K562 (cell line): Measurements from ENCODE around the gene EGFL6. TPM values are rescaled to one million over a fixed set of nuclear protein-coding genes. Genes with fewer than 3 reads are reported as not detected.

ENCODE experiments used
- ATAC-seq: fragments of 200-7000 bp; cut with Tn5 transposase; 3 replicates; pipeline ENCODE4 v1.9.1; 2020; ENCODE audit warnings: moderate library complexity
- BruUV-seq: library from RNA; stranded (reverse); fragments of 400-500 nt; replicated peaks from 2 replicates; lab custom pipeline; 2021; lab: Mats Ljungman, UMichigan
- CTCF ChIA-PET: fragments of 300-600 bp; formaldehyde crosslinking; extraction: SDS; loops from one replicate; lab custom pipeline; 2021; ENCODE audit warnings: low intra/inter-chr PET ratio; lab: Yijun Ruan, JAX
- POLR2A ChIA-PET: fragments of 300-600, 350-650 bp; sonication (Branson Sonifier 250); formaldehyde crosslinking; extraction: SDS; loops from one replicate; lab custom pipeline; 2021; ENCODE audit warnings: antibody characterized with exemption, inconsistent platforms; lab: Yijun Ruan, JAX
- DNase-seq, 4 experiments: peaks; one replicate each; pipeline versions ENCODE4 v3.0.0 to v3.0.0-alpha.2; 2011 to 2018; ENCODE audit warnings: low spot score in 3 of 4, mixed read lengths in 3 of 4; ENCODE audit errors: extremely low read depth in 1 of 4
- FAIRE-seq: peaks from 2 replicates; lab custom pipeline; 2011; peaks lifted over from hg19 to GRCh38; lab: Jason Lieb, UNC
- H2AFZ ChIP-seq: 2 replicates; pipeline ENCODE4 v1.6.0; 2011; ENCODE audit warnings: low read depth, low read length, control low read depth, inconsistent platforms
- H3K27ac ChIP-seq: fragments of 200-600 bp; 3 replicates; pipeline ENCODE4 v1.8.0; 2011; ENCODE audit warnings: low read depth, mild to moderate bottlenecking, control low read depth, inconsistent platforms, low read length, moderate library complexity, mixed read lengths; ENCODE audit errors: extremely low read depth
- H3K27me3 ChIP-seq, 2 experiments: fragments of 300-600 bp in 1 of 2; 2 replicates in 1 of 2; 3 replicates in 1 of 2; pipeline versions ENCODE4 v1.6.0 to v1.8.0; 2011; ENCODE audit warnings: inconsistent platforms in 2 of 2, low read length in 2 of 2, mild to moderate bottlenecking in 1 of 2, mixed read lengths in 1 of 2, moderate library complexity in 1 of 2; ENCODE audit not compliant: control insufficient read depth in 2 of 2, insufficient read depth in 2 of 2
- H3K36me3 ChIP-seq: fragments of 300-600 bp; 3 replicates; pipeline ENCODE4 v1.8.0; 2011; ENCODE audit warnings: mild to moderate bottlenecking, low read length, inconsistent platforms; ENCODE audit not compliant: control insufficient read depth, insufficient read depth
- H3K4me1 ChIP-seq, 2 experiments: fragments of 200-600 bp in 1 of 2; replicated peaks in 1 of 2; 2 replicates in 1 of 2; 3 replicates in 1 of 2; pipeline versions ENCODE4 v1.5.1 to v1.8.0; 2011; ENCODE audit warnings: inconsistent platforms in 2 of 2, low read length in 2 of 2, mild to moderate bottlenecking in 1 of 2, mixed read lengths in 1 of 2, moderate library complexity in 1 of 2; ENCODE audit not compliant: control insufficient read depth in 2 of 2, insufficient read depth in 2 of 2
- H3K4me2 ChIP-seq: 2 replicates; pipeline ENCODE4 v1.6.1; 2011; ENCODE audit warnings: low read length, control low read depth, inconsistent platforms, mixed read lengths; ENCODE audit not compliant: insufficient read depth
- H3K4me3 ChIP-seq: fragments of 200-600 bp; sonication (generic), shearing (Covaris generic); 2 replicates; pipeline ENCODE4 v1.5.1; 2016; ENCODE audit warnings: control low read depth, inconsistent platforms
- H3K79me2 ChIP-seq: fragments of 200-600 bp; 3 replicates; pipeline ENCODE4 v1.8.0; 2011; ENCODE audit warnings: low read length, inconsistent platforms; ENCODE audit not compliant: control insufficient read depth, insufficient read depth
- H3K9ac ChIP-seq, 2 experiments: 2 replicates each; pipeline versions ENCODE4 v1.6.0 to v1.6.1; 2011; ENCODE audit warnings: low read depth in 2 of 2, low read length in 2 of 2, control low read depth in 1 of 2, inconsistent platforms in 1 of 2, mild to moderate bottlenecking in 1 of 2, mixed read lengths in 1 of 2; ENCODE audit not compliant: insufficient read depth in 1 of 2
- H3K9me1 ChIP-seq: one replicate; pipeline ENCODE4 v1.6.0; 2011; ENCODE audit warnings: inconsistent platforms, mild to moderate bottlenecking, low read length, moderate library complexity; ENCODE audit not compliant: control insufficient read depth, insufficient read depth
- H3K9me3 ChIP-seq: replicated peaks from 2 replicates; pipeline ENCODE4 v1.5.1; 2011; ENCODE audit warnings: low read depth, low read length, inconsistent platforms; ENCODE audit not compliant: control insufficient read depth, insufficient read depth
- H4K20me1 ChIP-seq: replicated peaks from 2 replicates; pipeline ENCODE4 v1.6.1; 2011; ENCODE audit warnings: low read length, inconsistent platforms, mixed read lengths; ENCODE audit not compliant: control insufficient read depth, insufficient read depth
- DMBX1 ChIP-seq: fragments of 250-450 bp; sonication (Bioruptor Pico); IDR thresholded peaks from 2 replicates; pipeline ENCODE4 v1.8.0; 2022; ENCODE audit warnings: inconsistent platforms, mild to moderate bottlenecking, moderate library complexity, borderline replicate concordance
- HDAC3 ChIP-seq: fragments of 450-650 bp; IDR thresholded peaks from 2 replicates; pipeline ENCODE4 v1.6.1; 2018; ENCODE audit warnings: borderline replicate concordance, mild to moderate bottlenecking, moderate library complexity; ENCODE audit not compliant: partially characterized antibody
- IRF9 ChIP-seq: fragments of 450-650 bp; IDR thresholded peaks from 2 replicates; pipeline ENCODE4 v1.6.1; 2016; ENCODE audit warnings: missing biosample characterization, missing genetic modification characterization
- JUNB ChIP-seq: fragments of 450-650 bp; formaldehyde crosslinking; conservative IDR thresholded peaks from 2 replicates; pipeline ENCODE4 v1.4.0; 2020; ENCODE audit warnings: mild to moderate bottlenecking
- KLF13 ChIP-seq: fragments of 450-650 bp; IDR thresholded peaks from 2 replicates; pipeline ENCODE4 v1.6.1; 2016; ENCODE audit warnings: missing genetic modification characterization, low read depth, mild to moderate bottlenecking, missing compliant biosample characterization, moderate library complexity, borderline replicate concordance
- MAFK ChIP-seq: IDR thresholded peaks from 2 replicates; pipeline ENCODE4 v1.6.1; 2011; ENCODE audit warnings: low read length, improper control_type of control experiment
- MECOM ChIP-seq: fragments of 250-450 bp; sonication (Bioruptor Pico); IDR thresholded peaks from 2 replicates; pipeline ENCODE4 v1.8.0; 2022; ENCODE audit warnings: inconsistent platforms
- SETDB1 ChIP-seq: IDR thresholded peaks from one replicate; pipeline ENCODE4 v1.6.1; 2012; ENCODE audit warnings: low read length, control low read depth, inconsistent platforms
- SRSF1 ChIP-seq: fragments of 200-400 bp; formaldehyde crosslinking; IDR thresholded peaks from 2 replicates; pipeline ENCODE4 v1.6.1; 2017; ENCODE audit warnings: mild to moderate bottlenecking, low read depth, low read length, moderate library complexity
- ZBTB33 ChIP-seq: sonication (generic); formaldehyde crosslinking; IDR thresholded peaks from 2 replicates; pipeline ENCODE4 v1.8.1; 2023; ENCODE audit warnings: mild to moderate bottlenecking, missing genetic modification reagents
- ZNF586 ChIP-seq: fragments of 450-650 bp; formaldehyde crosslinking; conservative IDR thresholded peaks from 2 replicates; pipeline ENCODE4 v1.4.0; 2020; ENCODE audit warnings: mild to moderate bottlenecking, moderate library complexity
- ZSCAN32 ChIP-seq: fragments of 450-650 bp; formaldehyde crosslinking; IDR thresholded peaks from 2 replicates; pipeline ENCODE4 v1.4.0; 2020; ENCODE audit warnings: mild to moderate bottlenecking, moderate library complexity
- WGBS: fragments of 100-300 bp; shearing (Covaris generic); methylation state at CpG from one replicate; pipeline ENCODE4 v1.1.6; 2016; ENCODE audit warnings: low coverage, mixed read lengths; ENCODE audit not compliant: insufficient coverage; ENCODE audit errors: missing lambda C conversion rate; 5-methylcytosine and 5-hydroxymethylcytosine counted together
- in situ Hi-C: fragments of 300-500 bp; cut with MboI; formaldehyde crosslinking; loops from 4 replicates; pipeline ENCODE4 v1.15.0; 2018; ENCODE audit warnings: inconsistent platforms, mixed read lengths
- intact Hi-C: fragments of 100-400 bp; cut with micrococcal nuclease; formaldehyde crosslinking; loops from 2 replicates; pipeline ENCODE4 v1.14.2; 2022
- polyA plus RNA-seq, 8 experiments: library from polyadenylated mRNA; depleted of rRNA in 4 of 8; stranded (reverse) in 5 of 8; unstranded in 3 of 8; fragments of >200 nt; fragmentation: Nextera tagmentation in 2 of 8; fragmentation: Illumina TruSeq in 1 of 8; extraction: Ambion mirVana in 2 of 8; extraction: Trizol in 1 of 8; gene quantifications; 2 replicates each; pipeline versions ENCODE4 v1.2.1 to v1.2.3, GENCODE V29; 2011 to 2014; ENCODE audit warnings: inconsistent platforms in 1 of 8, missing spikeins in 1 of 8
- total RNA-seq, 7 experiments: library from RNA; depleted of rRNA in 6 of 7; stranded (reverse); fragments of >200 nt in 6 of 7; fragmentation: Illumina TruSeq in 2 of 7; extraction: Trizol in 2 of 7; gene quantifications; 2 replicates each; pipeline versions ENCODE4 v1.2.1 to v1.2.3, GENCODE V29; 2011 to 2021; ENCODE audit warnings: low replicate concordance in 1 of 7
- TF ChIP-seq, protein P1 (sequence below): sonication (generic); formaldehyde crosslinking; IDR thresholded peaks from 2 replicates; pipeline ENCODE4 v1.8.0; 2022; ENCODE audit warnings: mild to moderate bottlenecking, missing genetic modification reagents

EGFL6 gene
- total and polyA plus RNA-seq, 9 of the 15 experiments (the other 6 are each of a cell fraction or from before 2014, with no cell fraction given), result 0.01 TPM; not detected in 8

DNA sequence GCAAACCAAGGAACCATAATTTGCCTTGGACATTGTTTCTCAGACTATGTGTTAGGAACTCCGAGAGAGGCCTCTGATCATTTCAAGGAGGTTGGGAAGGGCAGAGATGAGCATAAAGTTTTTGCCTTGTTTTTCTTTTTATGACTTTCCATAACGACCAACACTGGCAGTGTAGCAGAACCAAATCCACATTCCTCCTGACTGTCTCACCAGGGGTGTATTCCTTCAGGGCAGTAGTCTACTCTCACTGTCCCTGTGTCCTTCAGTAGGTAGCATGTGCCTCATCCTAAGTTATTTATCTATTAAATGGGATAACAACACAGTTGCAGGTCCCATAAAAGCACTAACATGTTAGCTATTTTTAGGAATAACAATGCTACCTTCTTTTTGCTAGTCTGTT, 20.8 kb downstream of the EGFL6 start:
- FAIRE-seq (no peak), ATAC-seq (no peak), DNase-seq (no peak)
- Histone ChIP-seq H3K4me2 (no peak overlapping the region), H3K4me3 (no peak overlapping the region), H3K27me3 (no peaks in the 10 kb centered on the region), H3K9me1 (no peaks in the 10 kb centered on the region), H3K9me3 (no peaks in the 10 kb centered on the region), H3K9ac (no peak overlapping the region), H4K20me1 (no peaks in the 10 kb centered on the region), H3K4me1 (no peaks in the 10 kb centered on the region; a peak in 1 of 5 replicates), H3K27ac (no peak overlapping the region), H3K79me2 (no peaks in the 10 kb centered on the region), H2AFZ (no peak overlapping the region), H3K36me3 (no peaks in the 10 kb centered on the region)
- CTCF ChIA-PET, result no interaction called here
- intact Hi-C loops (no loop called here), in situ Hi-C loops (no loop called here)
- WGBS, result 14% methylated on average over 2 of the region's 2 CpGs
- no peak for TF ChIP-seq SETDB1
- POLR2A ChIA-PET, result no interaction called here
- BruUV-seq, result no TSS peak

GRCh38 chrX:13590914-13591313, 21.5 kb downstream of the EGFL6 start:
- 2% methylated on average over 5 of the region's 5 CpGs for WGBS
- Histone ChIP-seq H3K9me1 (no peaks in the 10 kb centered on the region), H3K27me3 (no peaks in the 10 kb centered on the region), H3K4me3 (no peak overlapping the region), H3K4me1 (no peaks in the 10 kb centered on the region; a peak in 1 of 5 replicates), H2AFZ (no peak overlapping the region), H3K36me3 (no peaks in the 10 kb centered on the region), H3K79me2 (no peaks in the 10 kb centered on the region), H4K20me1 (no peaks in the 10 kb centered on the region), H3K9me3 (no peaks in the 10 kb centered on the region), H3K4me2 (no peak overlapping the region), H3K9ac (no peak overlapping the region), H3K27ac (no peak overlapping the region)
- ATAC-seq (no peak), DNase-seq (no peak), FAIRE-seq (no peak)
- intact Hi-C loops (no loop called here), in situ Hi-C loops (no loop called here)
- no TSS peak for BruUV-seq
- ChIA-PET CTCF (no interaction called here), POLR2A (no interaction called here)
- TF ChIP-seq MAFK (no peak), IRF9 (no peak), ZBTB33 (no peak), MECOM (CRISPR knock-in tag) (no peak), ZNF586 (CRISPR knock-in tag) (no peak), SRSF1 (no peak), DMBX1 (no peak), KLF13 (no peak), JUNB (CRISPR knock-in tag) (no peak), HDAC3 (no peak), ZSCAN32 (CRISPR knock-in tag) (no peak)
- TF ChIP-seq, protein P1, sequence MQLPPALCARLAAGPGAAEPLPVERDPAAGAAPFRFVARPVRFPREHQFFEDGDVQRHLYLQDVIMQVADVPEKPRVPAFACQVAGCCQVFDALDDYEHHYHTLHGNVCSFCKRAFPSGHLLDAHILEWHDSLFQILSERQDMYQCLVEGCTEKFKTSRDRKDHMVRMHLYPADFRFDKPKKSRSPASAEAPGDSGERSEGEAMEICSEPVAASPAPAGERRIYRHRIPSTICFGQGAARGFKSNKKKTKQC (CRISPR knock-in tag), result no peak
